ENCODE results near the gene RUSF1. TPM values are rescaled to one million over a fixed set of nuclear protein-coding genes. Genes with fewer than 3 reads are reported as not detected.

Gene RUSF1
- total RNA-seq, 1 experiment from 2014 or later = 96.0 TPM

- intact Hi-C loops (cut with micrococcal nuclease; ENCODE audit: unreplicated experiment) = loop anchor here (10.0 kb wide), 1 partner anchor 78 kb away; no protein-coding TSS in a partner anchor
- Mint-ChIP-seq H3K27me3 (ENCODE audit: unreplicated experiment) (no peaks in the 10 kb centered on the region), H3K36me3 (ENCODE audit: insufficient read depth, unreplicated experiment) (no peaks in the 10 kb centered on the region), H3K4me1 (ENCODE audit: low read depth, unreplicated experiment) (no peaks in the 10 kb centered on the region), H3K4me3 (ENCODE audit: low read depth, unreplicated experiment) (no peak overlapping the region), H3K27ac (ENCODE audit: unreplicated experiment) (no peak overlapping the region), H3K9me3 (ENCODE audit: low read depth, unreplicated experiment) (peaks cover 9% of the 10 kb centered on the region)
- no peak for DNase-seq
- CTCF ChIA-PET = no interaction called here
- TF ChIP-seq CTCF (IDR thresholded peaks at IDR 0.05; ENCODE audit: unreplicated experiment) = no peak
- BruUV-seq (replicated peaks) = no TSS peak
These were observed 28.7 kb upstream of the RUSF1 start for GRCh38 chr16:31536804-31537361.

GRCh38 chr16:31535737-31536136 lies 27.5 kb upstream of the RUSF1 start:
- Mint-ChIP-seq H3K27me3 (ENCODE audit: unreplicated experiment) (no peaks in the 10 kb centered on the region), H3K4me3 (ENCODE audit: low read depth, unreplicated experiment) (no peak overlapping the region), H3K9me3 (ENCODE audit: low read depth, unreplicated experiment) (peaks cover 9% of the 10 kb centered on the region), H3K4me1 (ENCODE audit: low read depth, unreplicated experiment) (no peaks in the 10 kb centered on the region), H3K36me3 (ENCODE audit: insufficient read depth, unreplicated experiment) (no peaks in the 10 kb centered on the region), H3K27ac (ENCODE audit: unreplicated experiment) (no peak overlapping the region)
- DNase-seq = no peak
- CTCF ChIA-PET = interaction anchor here (0.7 kb wide), 1 partner anchor 59 kb away, joined by 3 read pairs; no protein-coding TSS in a partner anchor
- TF ChIP-seq CTCF (IDR thresholded peaks at IDR 0.05; ENCODE audit: unreplicated experiment) = no peak
- no TSS peak for BruUV-seq (replicated peaks)
- intact Hi-C loops (cut with micrococcal nuclease; ENCODE audit: unreplicated experiment) = loop anchor here (10.0 kb wide), 1 partner anchor 79 kb away; no protein-coding TSS in a partner anchor

GRCh38 chr16:31532896-31533295 lies 24.7 kb upstream of the RUSF1 start:
- H3K36me3 Mint-ChIP-seq (ENCODE audit: insufficient read depth, unreplicated experiment) = no peaks in the 10 kb centered on the region
- DNase-seq = no peak
- intact Hi-C loops (cut with micrococcal nuclease; ENCODE audit: unreplicated experiment) = loop anchor here (10.0 kb wide), 1 partner anchor 82 kb away; no protein-coding TSS in a partner anchor
- no peak overlapping the region for H3K27ac Mint-ChIP-seq (ENCODE audit: unreplicated experiment)
- H3K4me1 Mint-ChIP-seq (ENCODE audit: low read depth, unreplicated experiment) = no peaks in the 10 kb centered on the region
- H3K4me3 Mint-ChIP-seq (ENCODE audit: low read depth, unreplicated experiment) = no peak overlapping the region
- CTCF ChIA-PET = no interaction called here
- no peaks in the 10 kb centered on the region for H3K9me3 Mint-ChIP-seq (ENCODE audit: low read depth, unreplicated experiment)
- BruUV-seq (replicated peaks) = no TSS peak
- peaks cover 14% of the 10 kb centered on the region for H3K27me3 Mint-ChIP-seq (ENCODE audit: unreplicated experiment)
- TF ChIP-seq CTCF (IDR thresholded peaks at IDR 0.05; ENCODE audit: unreplicated experiment) = no peak

GRCh38 chr16:31532120-31532519 lies 23.9 kb upstream of the RUSF1 start:
- TF ChIP-seq CTCF (IDR thresholded peaks at IDR 0.05; ENCODE audit: unreplicated experiment) = no peak
- no peak for DNase-seq
- no TSS peak for BruUV-seq (replicated peaks)
- Mint-ChIP-seq H3K27ac (ENCODE audit: unreplicated experiment) (no peak overlapping the region), H3K4me1 (ENCODE audit: low read depth, unreplicated experiment) (no peaks in the 10 kb centered on the region), H3K9me3 (ENCODE audit: low read depth, unreplicated experiment) (no peaks in the 10 kb centered on the region), H3K36me3 (ENCODE audit: insufficient read depth, unreplicated experiment) (no peaks in the 10 kb centered on the region), H3K4me3 (ENCODE audit: low read depth, unreplicated experiment) (no peak overlapping the region), H3K27me3 (ENCODE audit: unreplicated experiment) (peaks cover 20% of the 10 kb centered on the region)
- CTCF ChIA-PET = no interaction called here
- intact Hi-C loops (cut with micrococcal nuclease; ENCODE audit: unreplicated experiment) = loop anchor here (10.0 kb wide), 1 partner anchor 83 kb away; no protein-coding TSS in a partner anchor
